ENCODE measurements around the gene CPSF6.

Gene CPSF6

DNA sequence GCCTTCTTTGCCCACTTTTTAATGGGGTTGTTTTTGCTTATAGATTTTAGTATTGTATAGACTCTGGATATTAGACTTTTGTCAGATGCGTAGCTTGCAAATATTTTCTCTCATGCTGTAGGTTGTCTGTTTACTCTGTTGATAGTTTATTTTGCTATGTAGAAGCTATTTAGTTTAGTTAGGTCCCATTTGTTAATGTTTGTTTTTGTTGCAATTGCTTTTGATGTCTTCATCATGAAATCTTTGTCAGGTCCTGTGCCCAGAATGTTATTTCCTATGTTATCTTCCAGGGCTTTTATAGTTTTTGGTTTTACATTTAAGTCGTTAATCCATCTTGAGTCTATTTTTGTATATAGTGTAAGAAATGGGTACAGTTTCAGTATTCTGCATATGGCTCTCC lies 78.9 kb downstream of the CPSF6 start:
- Mint-ChIP-seq H3K27me3 (ENCODE audit: low read depth, poor library complexity) (peaks cover 12% of the 10 kb centered on the region), H3K27ac (no peak overlapping the region), H3K4me1 (no peaks in the 10 kb centered on the region), H3K36me3 (ENCODE audit: low read depth) (no peaks in the 10 kb centered on the region), H3K9me3 (peaks cover 71% of the 10 kb centered on the region), H3K4me3 (no peak overlapping the region)
- no peak for DNase-seq
- TF ChIP-seq, protein P1, sequence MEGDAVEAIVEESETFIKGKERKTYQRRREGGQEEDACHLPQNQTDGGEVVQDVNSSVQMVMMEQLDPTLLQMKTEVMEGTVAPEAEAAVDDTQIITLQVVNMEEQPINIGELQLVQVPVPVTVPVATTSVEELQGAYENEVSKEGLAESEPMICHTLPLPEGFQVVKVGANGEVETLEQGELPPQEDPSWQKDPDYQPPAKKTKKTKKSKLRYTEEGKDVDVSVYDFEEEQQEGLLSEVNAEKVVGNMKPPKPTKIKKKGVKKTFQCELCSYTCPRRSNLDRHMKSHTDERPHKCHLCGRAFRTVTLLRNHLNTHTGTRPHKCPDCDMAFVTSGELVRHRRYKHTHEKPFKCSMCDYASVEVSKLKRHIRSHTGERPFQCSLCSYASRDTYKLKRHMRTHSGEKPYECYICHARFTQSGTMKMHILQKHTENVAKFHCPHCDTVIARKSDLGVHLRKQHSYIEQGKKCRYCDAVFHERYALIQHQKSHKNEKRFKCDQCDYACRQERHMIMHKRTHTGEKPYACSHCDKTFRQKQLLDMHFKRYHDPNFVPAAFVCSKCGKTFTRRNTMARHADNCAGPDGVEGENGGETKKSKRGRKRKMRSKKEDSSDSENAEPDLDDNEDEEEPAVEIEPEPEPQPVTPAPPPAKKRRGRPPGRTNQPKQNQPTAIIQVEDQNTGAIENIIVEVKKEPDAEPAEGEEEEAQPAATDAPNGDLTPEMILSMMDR (IDR thresholded peaks at IDR 0.05), result no peak

DNA sequence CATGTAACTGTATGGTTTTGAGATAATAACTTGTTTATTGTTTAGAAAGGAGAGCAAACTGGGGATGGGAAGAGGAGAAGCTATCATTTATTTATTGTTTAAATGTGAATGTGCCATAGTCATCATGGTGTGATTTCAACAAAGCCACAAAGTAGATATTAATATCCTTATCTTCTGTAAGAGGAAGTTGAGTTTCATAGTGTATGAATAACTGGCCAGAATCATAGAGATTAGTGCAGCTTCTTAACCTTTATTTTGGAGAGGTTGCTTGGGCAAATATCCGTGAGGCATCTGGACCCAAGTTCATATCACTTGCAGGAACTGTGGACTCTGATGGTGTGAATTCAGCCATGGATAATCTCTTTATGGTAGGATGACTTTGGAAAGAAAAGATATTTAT lies 82.0 kb downstream of the CPSF6 start:
- H3K36me3 Mint-ChIP-seq (ENCODE audit: low read depth), result no peaks in the 10 kb centered on the region
- H3K27ac Mint-ChIP-seq, result no peak overlapping the region
- H3K9me3 Mint-ChIP-seq, result peaks cover 49% of the 10 kb centered on the region
- no peak for DNase-seq
- H3K4me3 Mint-ChIP-seq, result no peak overlapping the region
- H3K4me1 Mint-ChIP-seq, result no peaks in the 10 kb centered on the region
- peaks cover 10% of the 10 kb centered on the region for H3K27me3 Mint-ChIP-seq (ENCODE audit: low read depth, poor library complexity)
- TF ChIP-seq, protein P1 (IDR thresholded peaks at IDR 0.05), result no peak

All from nephron progenitor cell (in vitro differentiated cells).